ENCODE measurements around the gene MBD6.
"Not testable (repeated sequence)": the region's sequence is repeated elsewhere in the genome, so short reads cannot be mapped to it uniquely, and the experiment has no call there.

The MBD6 gene

GRCh38 chr12:57490126-57490525 is 32.5 kb upstream of the MBD6 start:
- DNase-seq = no peak

GRCh38 chr12:57491393-57492280 is 31.0 kb upstream of the MBD6 start:
- DNase-seq = no peak

- not testable (repeated sequence) for DNase-seq
These were observed 27.4 kb upstream of the MBD6 start for GRCh38 chr12:57495051-57495701.

- peak; percentile 30 for DNase-seq
These were observed 25.8 kb upstream of the MBD6 start for GRCh38 chr12:57496822-57497221.

GRCh38 chr12:57497223-57498131 is 25.1 kb upstream of the MBD6 start:
- DNase-seq = no peak

- no peak for DNase-seq
These were observed 24.5 kb upstream of the MBD6 start for GRCh38 chr12:57498132-57498502.

- DNase-seq = no peak
These were observed 24.1 kb upstream of the MBD6 start for GRCh38 chr12:57498571-57498970.

- DNase-seq = no peak
These were observed 22.4 kb upstream of the MBD6 start for GRCh38 chr12:57500213-57500612.

GRCh38 chr12:57502311-57502969 is 20.2 kb upstream of the MBD6 start:
- DNase-seq = not testable (repeated sequence)

GRCh38 chr12:57506541-57506940 is 16.1 kb upstream of the MBD6 start:
- not testable (repeated sequence) for DNase-seq

GRCh38 chr12:57507796-57508195 is 14.8 kb upstream of the MBD6 start:
- DNase-seq = not testable (repeated sequence)

GRCh38 chr12:57511161-57511560 is 11.5 kb upstream of the MBD6 start:
- DNase-seq = no peak

- no peak for DNase-seq
These were observed 10.9 kb upstream of the MBD6 start for GRCh38 chr12:57511588-57512325.

GRCh38 chr12:57512665-57513064 is 10.0 kb upstream of the MBD6 start:
- DNase-seq = no peak

- DNase-seq = no peak
These were observed 9.4 kb upstream of the MBD6 start for GRCh38 chr12:57513266-57513665.

GRCh38 chr12:57513677-57514076 is 8.9 kb upstream of the MBD6 start:
- DNase-seq = not testable (repeated sequence)

GRCh38 chr12:57514246-57514645 is 8.4 kb upstream of the MBD6 start:
- DNase-seq = not testable (repeated sequence)

- DNase-seq = no peak
These were observed 7.8 kb upstream of the MBD6 start for GRCh38 chr12:57514720-57515407.

- DNase-seq = no peak
These were observed 7.2 kb upstream of the MBD6 start for GRCh38 chr12:57515408-57515933.

GRCh38 chr12:57515934-57516541 is 6.6 kb upstream of the MBD6 start:
- DNase-seq = no peak
